GM03348 (cell line): Measurements from ENCODE around the gene FHAD1.

Experiments
- DNase-seq: peaks from one replicate; pipeline ENCODE4 v3.0.0; 2012; ENCODE audit warnings: low spot score

The FHAD1 gene

GRCh38 chr1:15345705-15346345 is 98.8 kb downstream of the FHAD1 start:
- DNase-seq, result no peak

- DNase-seq, result no peak
Observed at GRCh38 chr1:15346346-15347030, 99.5 kb downstream of the FHAD1 start.

GRCh38 chr1:15347182-15347581 is 100.2 kb downstream of the FHAD1 start:
- no peak for DNase-seq

- DNase-seq, result no peak
Observed at GRCh38 chr1:15348648-15349047, 101.6 kb downstream of the FHAD1 start.

- no peak for DNase-seq
Observed at GRCh38 chr1:15349133-15349532, 102.1 kb downstream of the FHAD1 start.

GRCh38 chr1:15350151-15350550 is 103.1 kb downstream of the FHAD1 start:
- no peak for DNase-seq

GRCh38 chr1:15350551-15351200 is 103.7 kb downstream of the FHAD1 start:
- DNase-seq, result no peak

GRCh38 chr1:15351310-15351709 is 104.3 kb downstream of the FHAD1 start:
- no peak for DNase-seq

GRCh38 chr1:15352128-15352957 is 105.3 kb downstream of the FHAD1 start:
- peak; percentile 71 for DNase-seq

- no peak for DNase-seq
Observed at GRCh38 chr1:15353839-15354579, 107.0 kb downstream of the FHAD1 start.

- DNase-seq, result peak; percentile 51
Observed at GRCh38 chr1:15354580-15354965, 107.5 kb downstream of the FHAD1 start.

- DNase-seq, result peak; percentile 45
Observed at GRCh38 chr1:15355968-15356625, 109.1 kb downstream of the FHAD1 start.

GRCh38 chr1:15357612-15358207 is 110.7 kb downstream of the FHAD1 start:
- no peak for DNase-seq

GRCh38 chr1:15358565-15359133 is 111.6 kb downstream of the FHAD1 start:
- no peak for DNase-seq

- no peak for DNase-seq
Observed at GRCh38 chr1:15360700-15361099, 113.7 kb downstream of the FHAD1 start.

GRCh38 chr1:15362096-15362736 is 115.2 kb downstream of the FHAD1 start:
- DNase-seq, result no peak

GRCh38 chr1:15362737-15363128 is 115.7 kb downstream of the FHAD1 start:
- no peak for DNase-seq

GRCh38 chr1:15364740-15365139 is 117.7 kb downstream of the FHAD1 start:
- DNase-seq, result no peak

- DNase-seq, result no peak
Observed at GRCh38 chr1:15368888-15369287, 121.9 kb downstream of the FHAD1 start.

- no peak for DNase-seq
Observed at GRCh38 chr1:15370268-15370667, 123.2 kb downstream of the FHAD1 start.
